AG10803 (cell line): ENCODE results near the gene KRT12.

Experiments used
- DNase-seq: peaks from one replicate; pipeline ENCODE4 v3.0.0; 2010; ENCODE audit warnings: low read depth
- H3K4me3 ChIP-seq: 2 replicates; pipeline ENCODE4 v1.5.1; 2011; ENCODE audit warnings: mild to moderate bottlenecking, low read length, control low read depth
- CTCF ChIP-seq: conservative IDR thresholded peaks from 2 replicates; pipeline ENCODE4 v1.5.1; 2011; ENCODE audit warnings: mild to moderate bottlenecking, low read length, control low read depth, inconsistent platforms

KRT12 gene

GRCh38 chr17:40866838-40867237, at the start of gene KRT12:
Gene KRT12 (minus strand): TSS chr17:40867223. CDS start chr17:40867186, 37 bp downstream.
- H3K4me3 ChIP-seq: no peak within 1 kb of the TSS
- no peak for DNase-seq
- TF ChIP-seq CTCF: no peak

GRCh38 chr17:40916366-40916765, 49.3 kb upstream of the KRT12 start:
- no peak for TF ChIP-seq CTCF
- no peak for DNase-seq
- no peak overlapping the region for H3K4me3 ChIP-seq

GRCh38 chr17:40915721-40916256, 48.8 kb upstream of the KRT12 start:
- DNase-seq: peak; percentile 86
- TF ChIP-seq CTCF: no peak
- H3K4me3 ChIP-seq: no peak overlapping the region

GRCh38 chr17:40915199-40915661, 48.2 kb upstream of the KRT12 start:
- H3K4me3 ChIP-seq: no peak overlapping the region
- DNase-seq: peak; percentile 96

GRCh38 chr17:40914075-40914855, 47.2 kb upstream of the KRT12 start:
- no peak overlapping the region for H3K4me3 ChIP-seq
- TF ChIP-seq CTCF: no peak
- DNase-seq: no peak

More at GRCh38 chr17:40915199-40915661, 48.2 kb upstream of the KRT12 start:
- TF ChIP-seq CTCF: no peak

- no peak for DNase-seq
- TF ChIP-seq CTCF: no peak
- no peak overlapping the region for H3K4me3 ChIP-seq
Observed at GRCh38 chr17:40912486-40913210, 45.6 kb upstream of the KRT12 start.

GRCh38 chr17:40910441-40910841, 43.4 kb upstream of the KRT12 start:
- no peak for TF ChIP-seq CTCF
- peak; percentile 89 for DNase-seq
- peak overlapping the region; percentile 12; the same call in 1 of the 2 replicates for H3K4me3 ChIP-seq
